HepG2 (cell line): ENCODE data around the gene ZFAND2A. TPM values are rescaled to one million over a fixed set of nuclear protein-coding genes. Genes with fewer than 3 reads are reported as not detected.

Experiments used
- WIZ ChIP-seq: sonication (generic); formaldehyde crosslinking; IDR thresholded peaks from 2 replicates; pipeline ENCODE4 v1.5.1; 2020; ENCODE audit warnings: mild to moderate bottlenecking, missing genetic modification reagents
- ZNF256 ChIP-seq: sonication (generic); formaldehyde crosslinking; conservative IDR thresholded peaks from 2 replicates; pipeline ENCODE4 v1.4.0; 2020; ENCODE audit warnings: missing genetic modification reagents
- ZNF672 ChIP-seq: sonication (generic); formaldehyde crosslinking; IDR thresholded peaks from 2 replicates; pipeline ENCODE4 v1.8.1; 2022; ENCODE audit warnings: missing genetic modification reagents
- polyA plus RNA-seq, 8 experiments: library from polyadenylated mRNA; depleted of rRNA in 3 of 8; stranded (reverse) in 7 of 8; unstranded in 1 of 8; fragments of >200 nt; fragmentation: Illumina TruSeq in 4 of 8; extraction: Trizol in 4 of 8; gene quantifications; 2 replicates each; pipeline versions ENCODE4 v1.2.1 to v1.2.3, GENCODE V29; 2011 to 2016; ENCODE audit warnings: low read depth in 4 of 8, missing spikeins in 1 of 8, mixed read lengths in 1 of 8; ENCODE audit not compliant: insufficient read depth in 1 of 8
- total RNA-seq, 5 experiments: library from RNA; depleted of rRNA; stranded (reverse); fragments of >200 nt; fragmentation: Illumina TruSeq; extraction: Trizol; gene quantifications; 2 replicates each; pipeline ENCODE4 v1.2.3, GENCODE V29; 2016; ENCODE audit warnings: low read depth in 1 of 5
- TF ChIP-seq, protein P1 (sequence below): sonication (generic); formaldehyde crosslinking; IDR thresholded peaks from 2 replicates; pipeline ENCODE4 v1.9.0; 2021; ENCODE audit warnings: mild to moderate bottlenecking, missing genetic modification reagents
- TF ChIP-seq, protein P2 (sequence below): sonication (generic); formaldehyde crosslinking; conservative IDR thresholded peaks from 2 replicates; pipeline ENCODE4 v1.4.0; 2020; ENCODE audit warnings: missing genetic modification reagents

Gene ZFAND2A
- total and polyA plus RNA-seq, 2 of the 13 experiments (the other 11 are each of a cell fraction or from before 2014, with no cell fraction given), result 140 to 153 TPM

DNA sequence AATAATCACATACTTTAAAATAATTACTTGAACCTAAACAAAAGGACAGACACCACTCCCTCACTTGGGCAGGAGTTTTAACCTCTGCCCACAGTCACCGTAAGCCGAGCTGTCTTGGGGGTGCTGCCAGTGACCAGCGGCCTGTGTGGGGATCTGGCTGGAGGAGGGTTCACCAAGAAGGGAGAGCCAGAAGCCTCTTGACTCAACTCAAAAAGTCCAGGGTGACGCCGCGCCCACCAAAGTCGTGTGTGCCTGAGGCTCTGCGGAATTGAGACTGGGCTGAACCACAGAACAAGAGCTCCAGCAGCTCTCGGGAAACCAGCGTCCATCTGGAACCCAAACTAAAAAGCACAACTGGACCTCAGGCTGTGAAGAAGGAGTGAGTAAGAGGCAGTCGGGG, 35.8 kb downstream of the ZFAND2A start (continued):
- TF ChIP-seq, protein P1, sequence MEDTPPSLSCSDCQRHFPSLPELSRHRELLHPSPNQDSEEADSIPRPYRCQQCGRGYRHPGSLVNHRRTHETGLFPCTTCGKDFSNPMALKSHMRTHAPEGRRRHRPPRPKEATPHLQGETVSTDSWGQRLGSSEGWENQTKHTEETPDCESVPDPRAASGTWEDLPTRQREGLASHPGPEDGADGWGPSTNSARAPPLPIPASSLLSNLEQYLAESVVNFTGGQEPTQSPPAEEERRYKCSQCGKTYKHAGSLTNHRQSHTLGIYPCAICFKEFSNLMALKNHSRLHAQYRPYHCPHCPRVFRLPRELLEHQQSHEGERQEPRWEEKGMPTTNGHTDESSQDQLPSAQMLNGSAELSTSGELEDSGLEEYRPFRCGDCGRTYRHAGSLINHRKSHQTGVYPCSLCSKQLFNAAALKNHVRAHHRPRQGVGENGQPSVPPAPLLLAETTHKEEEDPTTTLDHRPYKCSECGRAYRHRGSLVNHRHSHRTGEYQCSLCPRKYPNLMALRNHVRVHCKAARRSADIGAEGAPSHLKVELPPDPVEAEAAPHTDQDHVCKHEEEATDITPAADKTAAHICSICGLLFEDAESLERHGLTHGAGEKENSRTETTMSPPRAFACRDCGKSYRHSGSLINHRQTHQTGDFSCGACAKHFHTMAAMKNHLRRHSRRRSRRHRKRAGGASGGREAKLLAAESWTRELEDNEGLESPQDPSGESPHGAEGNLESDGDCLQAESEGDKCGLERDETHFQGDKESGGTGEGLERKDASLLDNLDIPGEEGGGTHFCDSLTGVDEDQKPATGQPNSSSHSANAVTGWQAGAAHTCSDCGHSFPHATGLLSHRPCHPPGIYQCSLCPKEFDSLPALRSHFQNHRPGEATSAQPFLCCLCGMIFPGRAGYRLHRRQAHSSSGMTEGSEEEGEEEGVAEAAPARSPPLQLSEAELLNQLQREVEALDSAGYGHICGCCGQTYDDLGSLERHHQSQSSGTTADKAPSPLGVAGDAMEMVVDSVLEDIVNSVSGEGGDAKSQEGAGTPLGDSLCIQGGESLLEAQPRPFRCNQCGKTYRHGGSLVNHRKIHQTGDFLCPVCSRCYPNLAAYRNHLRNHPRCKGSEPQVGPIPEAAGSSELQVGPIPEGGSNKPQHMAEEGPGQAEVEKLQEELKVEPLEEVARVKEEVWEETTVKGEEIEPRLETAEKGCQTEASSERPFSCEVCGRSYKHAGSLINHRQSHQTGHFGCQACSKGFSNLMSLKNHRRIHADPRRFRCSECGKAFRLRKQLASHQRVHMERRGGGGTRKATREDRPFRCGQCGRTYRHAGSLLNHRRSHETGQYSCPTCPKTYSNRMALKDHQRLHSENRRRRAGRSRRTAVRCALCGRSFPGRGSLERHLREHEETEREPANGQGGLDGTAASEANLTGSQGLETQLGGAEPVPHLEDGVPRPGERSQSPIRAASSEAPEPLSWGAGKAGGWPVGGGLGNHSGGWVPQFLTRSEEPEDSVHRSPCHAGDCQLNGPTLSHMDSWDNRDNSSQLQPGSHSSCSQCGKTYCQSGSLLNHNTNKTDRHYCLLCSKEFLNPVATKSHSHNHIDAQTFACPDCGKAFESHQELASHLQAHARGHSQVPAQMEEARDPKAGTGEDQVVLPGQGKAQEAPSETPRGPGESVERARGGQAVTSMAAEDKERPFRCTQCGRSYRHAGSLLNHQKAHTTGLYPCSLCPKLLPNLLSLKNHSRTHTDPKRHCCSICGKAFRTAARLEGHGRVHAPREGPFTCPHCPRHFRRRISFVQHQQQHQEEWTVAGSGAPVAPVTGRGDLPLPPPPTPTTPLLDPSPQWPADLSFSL, result no peak
- TF ChIP-seq ZNF672 (CRISPR knock-in tag), result no peak
- TF ChIP-seq, protein P2, sequence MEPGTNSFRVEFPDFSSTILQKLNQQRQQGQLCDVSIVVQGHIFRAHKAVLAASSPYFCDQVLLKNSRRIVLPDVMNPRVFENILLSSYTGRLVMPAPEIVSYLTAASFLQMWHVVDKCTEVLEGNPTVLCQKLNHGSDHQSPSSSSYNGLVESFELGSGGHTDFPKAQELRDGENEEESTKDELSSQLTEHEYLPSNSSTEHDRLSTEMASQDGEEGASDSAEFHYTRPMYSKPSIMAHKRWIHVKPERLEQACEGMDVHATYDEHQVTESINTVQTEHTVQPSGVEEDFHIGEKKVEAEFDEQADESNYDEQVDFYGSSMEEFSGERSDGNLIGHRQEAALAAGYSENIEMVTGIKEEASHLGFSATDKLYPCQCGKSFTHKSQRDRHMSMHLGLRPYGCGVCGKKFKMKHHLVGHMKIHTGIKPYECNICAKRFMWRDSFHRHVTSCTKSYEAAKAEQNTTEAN (CRISPR knock-in tag), result no peak
- TF ChIP-seq WIZ (CRISPR knock-in tag), result no peak
- no peak for TF ChIP-seq ZNF256 (CRISPR knock-in tag)
